Spleen (tissue), 11 donors: ENCODE measurements around the gene SRF. TPM values are rescaled to one million over a fixed set of nuclear protein-coding genes. Genes with fewer than 3 reads are reported as not detected.
"Not testable (repeated sequence)": the region's sequence is repeated elsewhere in the genome, so short reads cannot be mapped to it uniquely, and the experiment has no call there.

Experiments used
- DNase-seq: peaks from one replicate; pipeline ENCODE4 v3.0.0-alpha.2; 2020
- H3K27ac ChIP-seq, 8 donors: fragments of 200-600 bp; sonication (generic) in 7 of 8; 1 replicate in 4 of 8; 2 replicates in 4 of 8; pipeline versions ENCODE4 v1.5.0 to v1.8.0; 2016 to 2021; ENCODE audit warnings: inconsistent platforms in 4 of 8, mild to moderate bottlenecking in 4 of 8, moderate library complexity in 1 of 8
- H3K27me3 ChIP-seq, 7 donors: fragments of 200-600 bp; sonication (generic) in 6 of 7; replicated peaks in 1 of 7; 1 replicate in 4 of 7; 2 replicates in 3 of 7; pipeline versions ENCODE4 v1.5.0 to v1.8.0; 2016 to 2021; ENCODE audit warnings: inconsistent platforms in 3 of 7, mild to moderate bottlenecking in 1 of 7
- H3K36me3 ChIP-seq, 6 donors: fragments of 200-600 bp; sonication (generic) in 5 of 6; 1 replicate in 4 of 6; 2 replicates in 2 of 6; pipeline versions ENCODE4 v1.5.0 to v1.8.0; 2016 to 2021; ENCODE audit warnings: inconsistent platforms in 2 of 6
- H3K4me1 ChIP-seq, 6 donors: fragments of 200-600 bp; sonication (generic) in 5 of 6; 1 replicate in 3 of 6; 2 replicates in 3 of 6; pipeline versions ENCODE4 v1.5.0 to v1.8.0; 2016 to 2021; ENCODE audit warnings: inconsistent platforms in 3 of 6
- H3K4me3 ChIP-seq, 8 donors: fragments of 200-600 bp; sonication (generic) in 7 of 8; 1 replicate in 4 of 8; 2 replicates in 4 of 8; pipeline versions ENCODE4 v1.5.0 to v1.8.0; 2016 to 2021; ENCODE audit warnings: inconsistent platforms in 4 of 8, mild to moderate bottlenecking in 4 of 8, moderate library complexity in 2 of 8
- H3K9me3 ChIP-seq, 8 donors: fragments of 200-600 bp; sonication (generic) in 7 of 8; 1 replicate in 4 of 8; 2 replicates in 4 of 8; pipeline versions ENCODE4 v1.5.0 to v1.8.0; 2016 to 2021; ENCODE audit warnings: inconsistent platforms in 4 of 8
- POLR2A ChIP-seq, 3 donors: fragments of 450-650 bp; IDR thresholded peaks; one replicate each; pipeline ENCODE4 v1.5.1; 2017; ENCODE audit warnings: antibody characterized with exemption in 3 of 3, mild to moderate bottlenecking in 1 of 3
- POLR2AphosphoS5 ChIP-seq, 3 donors: sonication (generic); formaldehyde crosslinking; IDR thresholded peaks; one replicate each; pipeline ENCODE4 v1.5.1; 2017; ENCODE audit warnings: antibody characterized with exemption in 3 of 3
- WGBS, 5 donors: extraction: QIAGEN DNeasy Blood & Tissue Kit in 3 of 5; methylation state at CpG; one replicate each; pipeline versions ENCODE4 v1.1.5 to v1.1.7; 2013 to 2018; 5-methylcytosine and 5-hydroxymethylcytosine counted together
- intact Hi-C: fragments of 100-400 bp; cut with DNase I; formaldehyde crosslinking; loops from one replicate; pipeline ENCODE4 v1.15.0; 2023; ENCODE audit warnings: low total_unique reads
- polyA plus RNA-seq, 3 donors: library from polyadenylated mRNA; stranded (reverse); fragments of 200-250 nt; gene quantifications; one replicate each; pipeline ENCODE4 v1.2.1, GENCODE V29; 2013
- total RNA-seq, 7 donors: library from RNA; depleted of rRNA in 3 of 7; stranded (reverse); fragments of >200 nt in 3 of 7; fragmentation: NEBNext Ultra II Directional in 4 of 7; extraction: Animal tissue kit (Norgen Biotek cat#: 25700) in 4 of 7; gene quantifications; one replicate each; pipeline versions ENCODE4 v1.1.0 to v1.2.1, GENCODE V29; 2016 to 2021
- TF ChIP-seq, protein P1 (sequence below), 11 experiments: fragments of 200-600 bp in 7 of 11; fragments of 450-650 bp in 4 of 11; sonication (generic) in 4 of 11; IDR thresholded peaks in 8 of 11; conservative IDR thresholded peaks in 3 of 11; 1 replicate in 7 of 11; 2 replicates in 4 of 11; pipeline versions ENCODE4 v1.4.0 to v1.8.0; 2016 to 2021; ENCODE audit warnings: antibody characterized with exemption in 11 of 11, inconsistent platforms in 4 of 11, mild to moderate bottlenecking in 1 of 11
- donor health status: healthy with polysubstance abuse.
- donor health status: DM: no; HTN: no; CAD: no; lungs with moderate emphysema.
- donor health status: DM: no; HTN: no; CAD: no.
- donor health status: Bipolar disorder and iron deficiency.
- donor health status: healthy.
- donor health status: DM: no; HTN: no; CAD: no.
- donor health status: DM: yes; HTN: yes; CAD: no.

The SRF gene
- total and polyA plus RNA-seq, 10 donors: 11.6 to 45.6 (median 25.6) TPM

DNA sequence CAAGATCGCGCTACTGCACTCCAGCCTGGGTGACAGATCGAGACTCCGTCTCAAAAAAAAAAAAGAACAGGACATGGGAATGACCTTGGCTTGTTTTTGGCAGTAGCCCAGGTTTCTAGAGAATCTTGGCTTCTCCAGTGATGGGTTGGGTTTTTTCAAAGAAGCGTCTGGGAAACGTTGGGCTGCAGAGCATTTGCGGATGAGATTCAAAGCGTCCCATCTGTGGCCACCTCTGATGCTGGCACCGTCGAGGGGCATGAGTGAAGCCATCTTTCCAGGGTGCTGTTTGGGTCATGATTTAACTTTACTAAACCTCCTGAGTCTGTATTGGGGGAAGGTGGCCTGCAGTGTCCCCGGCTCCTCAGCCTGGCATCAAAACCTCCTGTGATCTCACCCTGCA lies 43.2 kb upstream of the SRF start:
- no peaks in the 10 kb centered on the region for H3K9me3 ChIP-seq
- intact Hi-C loops: no loop called here
- H3K4me3 ChIP-seq: no peak overlapping the region
- TF ChIP-seq POLR2A (IDR thresholded peaks at IDR 0.05): no peak
- TF ChIP-seq POLR2AphosphoS5 (IDR thresholded peaks at IDR 0.05): no peak
- TF ChIP-seq, protein P1, sequence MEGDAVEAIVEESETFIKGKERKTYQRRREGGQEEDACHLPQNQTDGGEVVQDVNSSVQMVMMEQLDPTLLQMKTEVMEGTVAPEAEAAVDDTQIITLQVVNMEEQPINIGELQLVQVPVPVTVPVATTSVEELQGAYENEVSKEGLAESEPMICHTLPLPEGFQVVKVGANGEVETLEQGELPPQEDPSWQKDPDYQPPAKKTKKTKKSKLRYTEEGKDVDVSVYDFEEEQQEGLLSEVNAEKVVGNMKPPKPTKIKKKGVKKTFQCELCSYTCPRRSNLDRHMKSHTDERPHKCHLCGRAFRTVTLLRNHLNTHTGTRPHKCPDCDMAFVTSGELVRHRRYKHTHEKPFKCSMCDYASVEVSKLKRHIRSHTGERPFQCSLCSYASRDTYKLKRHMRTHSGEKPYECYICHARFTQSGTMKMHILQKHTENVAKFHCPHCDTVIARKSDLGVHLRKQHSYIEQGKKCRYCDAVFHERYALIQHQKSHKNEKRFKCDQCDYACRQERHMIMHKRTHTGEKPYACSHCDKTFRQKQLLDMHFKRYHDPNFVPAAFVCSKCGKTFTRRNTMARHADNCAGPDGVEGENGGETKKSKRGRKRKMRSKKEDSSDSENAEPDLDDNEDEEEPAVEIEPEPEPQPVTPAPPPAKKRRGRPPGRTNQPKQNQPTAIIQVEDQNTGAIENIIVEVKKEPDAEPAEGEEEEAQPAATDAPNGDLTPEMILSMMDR (IDR thresholded peaks at IDR 0.05 in 8 of 11, conservative IDR thresholded peaks at IDR 0.05 in 3 of 11): no peak
- WGBS, 5 donors: 69 to 79% (median 75%) methylated on average over 11 of the region's 11 CpGs
- H3K27ac ChIP-seq: no peak overlapping the region
- peaks cover 0 to 16% (median 4%) of the 10 kb centered on the region in 6 donors for H3K4me1 ChIP-seq
- peaks cover 0 to 5% (median 0%) of the 10 kb centered on the region in 7 donors for H3K27me3 ChIP-seq
- no peak for DNase-seq
- no peaks in the 10 kb centered on the region for H3K36me3 ChIP-seq

DNA sequence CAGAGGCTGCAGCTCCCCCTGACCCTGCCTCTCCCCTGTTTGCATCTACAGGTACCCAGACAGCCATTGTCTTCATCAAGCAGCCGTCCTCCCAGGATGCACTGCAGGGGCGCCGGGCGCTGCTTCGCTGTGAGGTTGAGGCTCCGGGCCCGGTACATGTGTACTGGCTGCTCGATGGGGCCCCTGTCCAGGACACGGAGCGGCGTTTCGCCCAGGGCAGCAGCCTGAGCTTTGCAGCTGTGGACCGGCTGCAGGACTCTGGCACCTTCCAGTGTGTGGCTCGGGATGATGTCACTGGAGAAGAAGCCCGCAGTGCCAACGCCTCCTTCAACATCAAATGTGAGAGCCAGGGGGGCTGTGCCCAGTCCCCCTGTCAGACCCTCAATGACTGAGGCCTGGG lies 42.1 kb upstream of the SRF start:
- TF ChIP-seq POLR2A (IDR thresholded peaks at IDR 0.05) (no peak), POLR2AphosphoS5 (IDR thresholded peaks at IDR 0.05) (no peak)
- TF ChIP-seq, protein P1 (IDR thresholded peaks at IDR 0.05 in 8 of 11, conservative IDR thresholded peaks at IDR 0.05 in 3 of 11): no peak
- Histone ChIP-seq H3K27me3 (peaks cover 0 to 5% (median 0%) of the 10 kb centered on the region in 7 donors), H3K27ac (no peak overlapping the region), H3K9me3 (no peaks in the 10 kb centered on the region), H3K36me3 (no peaks in the 10 kb centered on the region), H3K4me3 (no peak overlapping the region), H3K4me1 (peaks cover 0 to 16% (median 4%) of the 10 kb centered on the region in 6 donors)
- WGBS, 5 donors: 84 to 93% (median 91%) methylated on average over 4 to 16 of the region's 16 CpGs
- DNase-seq: no peak
- intact Hi-C loops: no loop called here

DNA sequence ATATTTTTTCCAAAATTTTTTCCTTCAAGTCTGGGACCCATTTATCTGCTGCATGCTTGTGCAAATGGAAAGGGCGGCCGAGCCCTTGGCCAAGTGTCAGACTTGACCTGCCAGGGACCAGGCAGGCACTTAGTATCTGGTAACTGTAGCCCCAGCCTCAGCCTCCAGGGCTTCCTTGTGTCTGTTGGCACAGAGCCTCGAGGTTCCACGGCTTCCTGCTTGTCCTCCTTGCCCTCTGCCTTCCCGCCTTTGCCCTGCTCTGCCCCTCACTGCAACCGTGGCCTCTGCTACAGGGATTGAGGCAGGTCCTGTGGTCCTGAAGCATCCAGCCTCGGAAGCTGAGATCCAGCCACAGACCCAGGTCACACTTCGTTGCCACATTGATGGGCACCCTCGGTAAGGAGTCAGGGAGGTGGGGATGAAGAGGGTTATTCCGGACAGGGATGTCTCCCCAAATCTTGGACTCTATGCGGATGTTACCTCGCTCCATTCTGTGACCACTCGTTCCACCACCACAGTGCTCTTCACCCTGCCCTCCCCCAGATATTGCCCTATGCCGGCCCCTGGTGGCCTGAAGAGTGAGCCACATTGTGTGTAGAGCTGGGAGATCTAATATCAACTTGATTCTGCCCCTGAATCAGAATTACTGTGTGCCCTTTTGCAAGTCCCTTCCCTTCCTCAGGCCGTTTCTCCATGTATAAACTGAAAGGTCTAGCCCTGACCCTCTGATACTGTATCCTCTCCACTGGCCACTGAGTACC lies 41.5 kb upstream of the SRF start:
- TF ChIP-seq POLR2A (IDR thresholded peaks at IDR 0.05) (no peak), POLR2AphosphoS5 (IDR thresholded peaks at IDR 0.05) (no peak)
- TF ChIP-seq, protein P1 (IDR thresholded peaks at IDR 0.05 in 8 of 11, conservative IDR thresholded peaks at IDR 0.05 in 3 of 11): peak in 6 of 11 experiments; percentile 13 to 46 (median 34)

DNA sequence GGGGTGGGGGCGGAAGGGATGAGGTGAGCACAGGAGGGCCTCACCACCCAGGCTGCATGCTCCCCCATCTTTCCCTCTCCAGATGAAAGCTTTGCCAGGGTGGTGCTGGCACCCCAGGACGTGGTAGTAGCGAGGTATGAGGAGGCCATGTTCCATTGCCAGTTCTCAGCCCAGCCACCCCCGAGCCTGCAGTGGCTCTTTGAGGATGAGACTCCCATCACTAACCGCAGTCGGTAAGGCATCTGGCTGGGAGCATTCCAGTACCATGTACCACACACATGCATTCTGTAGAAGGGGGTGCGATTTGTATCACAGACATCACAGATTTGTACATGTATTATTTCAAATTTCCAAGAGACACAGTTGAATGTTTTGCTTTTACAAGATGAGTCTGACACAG lies 40.6 kb upstream of the SRF start:
- 89 to 94% (median 94%) methylated on average over 5 to 7 of the region's 7 CpGs for WGBS, 5 donors
- Histone ChIP-seq H3K36me3 (no peaks in the 10 kb centered on the region), H3K27me3 (peaks cover 0 to 5% (median 0%) of the 10 kb centered on the region in 7 donors), H3K4me3 (no peak overlapping the region), H3K4me1 (peaks cover 0 to 16% (median 4%) of the 10 kb centered on the region in 6 donors), H3K9me3 (no peaks in the 10 kb centered on the region), H3K27ac (no peak overlapping the region)
- TF ChIP-seq POLR2AphosphoS5 (IDR thresholded peaks at IDR 0.05) (no peak), POLR2A (IDR thresholded peaks at IDR 0.05) (no peak)
- TF ChIP-seq, protein P1 (IDR thresholded peaks at IDR 0.05 in 8 of 11, conservative IDR thresholded peaks at IDR 0.05 in 3 of 11): no peak
- intact Hi-C loops: no loop called here
- no peak for DNase-seq

More for the DNA sequence above, 41.5 kb upstream of the SRF start:
- 46 to 68% (median 54%) methylated on average over 15 of the region's 15 CpGs for WGBS, 5 donors
- H3K4me1 ChIP-seq: peaks cover 0 to 16% (median 4%) of the 10 kb centered on the region in 6 donors
- no peak overlapping the region for H3K4me3 ChIP-seq
- DNase-seq: no peak
- H3K9me3 ChIP-seq: no peaks in the 10 kb centered on the region
- intact Hi-C loops: no loop called here
- H3K27me3 ChIP-seq: peaks cover 0 to 5% (median 0%) of the 10 kb centered on the region in 7 donors
- H3K27ac ChIP-seq: no peak overlapping the region
- no peaks in the 10 kb centered on the region for H3K36me3 ChIP-seq

DNA sequence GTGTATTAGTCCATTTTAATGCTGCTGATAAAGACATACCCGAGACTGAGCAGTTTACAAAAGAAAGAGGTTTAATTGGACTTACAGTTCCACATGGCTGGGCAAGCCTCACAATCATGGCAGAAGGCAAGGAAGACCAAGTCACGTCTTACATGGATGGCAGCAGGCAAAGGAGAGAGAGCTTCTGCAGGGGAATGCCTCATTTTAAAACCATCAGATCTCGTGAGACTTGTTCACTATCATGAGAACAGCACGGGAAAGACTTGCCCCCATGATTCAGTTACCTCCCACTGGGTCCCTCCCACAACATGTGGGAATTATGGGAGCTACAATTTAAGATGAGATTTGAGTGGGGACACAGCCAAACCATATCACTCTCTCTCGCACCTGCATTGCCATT lies 39.7 kb upstream of the SRF start:
- peaks cover 0 to 16% (median 4%) of the 10 kb centered on the region in 6 donors for H3K4me1 ChIP-seq
- H3K9me3 ChIP-seq, H3K27ac ChIP-seq, intact Hi-C loops, H3K36me3 ChIP-seq, DNase-seq, H3K4me3 ChIP-seq, H3K27me3 ChIP-seq: not testable (repeated sequence)
- 79 to 85% (median 82%) methylated on average over 5 of the region's 5 CpGs for WGBS, 5 donors
